22Rv1 (cell line): ENCODE results near the gene ACAD9.

Experiments
- H3K27ac ChIP-seq: fragments of 450-650 bp; 2 replicates; pipeline ENCODE4 v1.5.1; 2017
- ZFX ChIP-seq: fragments of 450-650 bp; IDR thresholded peaks from 2 replicates; pipeline ENCODE4 v1.6.1; 2017; ENCODE audit warnings: antibody characterized with exemption, borderline replicate concordance
- TF ChIP-seq, protein P1 (sequence below): fragments of 450-650 bp; IDR thresholded peaks from 2 replicates; pipeline ENCODE4 v1.5.1; 2017; ENCODE audit warnings: mild to moderate bottlenecking

ACAD9 gene

DNA sequence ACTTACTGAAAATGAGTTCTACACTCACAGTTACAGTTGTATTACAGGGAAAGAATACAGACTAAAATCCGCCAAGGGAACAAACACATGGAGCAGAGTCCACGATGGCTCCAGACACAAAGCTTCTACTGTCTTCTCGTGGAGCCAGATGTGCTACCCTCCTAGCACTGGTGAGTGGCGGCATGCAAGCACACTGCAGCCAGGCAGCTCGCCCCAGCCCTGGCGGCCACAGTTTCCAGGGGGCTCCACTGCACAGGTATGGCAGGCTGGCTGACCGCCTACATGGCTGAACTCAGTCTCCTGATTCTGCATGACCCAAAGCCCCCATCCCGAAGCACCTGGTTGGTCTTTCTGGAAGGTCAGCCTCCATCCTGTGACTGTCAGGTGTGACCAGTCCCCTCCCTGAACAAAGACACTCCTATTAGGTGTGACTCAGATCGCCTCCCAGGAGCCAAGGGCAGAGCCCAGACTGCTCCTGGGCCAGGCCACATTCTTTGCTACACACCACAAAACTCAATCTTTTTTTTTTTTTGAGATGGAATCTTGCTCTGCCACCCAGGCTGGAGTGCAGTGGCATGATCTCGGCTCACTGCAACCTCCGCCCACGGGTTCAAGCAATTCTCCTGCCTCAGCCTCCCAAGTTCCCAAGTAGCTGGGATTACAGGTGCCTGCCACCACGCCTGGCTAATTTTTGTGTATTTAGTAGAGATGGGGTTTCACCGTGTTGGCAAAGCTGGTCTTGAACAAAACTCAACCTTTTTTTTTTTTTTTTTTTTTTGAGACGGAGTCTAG, 62.9 kb downstream of the ACAD9 start:
- H3K27ac ChIP-seq = no peak overlapping the region
- TF ChIP-seq ZFX = no peak
- TF ChIP-seq, protein P1, sequence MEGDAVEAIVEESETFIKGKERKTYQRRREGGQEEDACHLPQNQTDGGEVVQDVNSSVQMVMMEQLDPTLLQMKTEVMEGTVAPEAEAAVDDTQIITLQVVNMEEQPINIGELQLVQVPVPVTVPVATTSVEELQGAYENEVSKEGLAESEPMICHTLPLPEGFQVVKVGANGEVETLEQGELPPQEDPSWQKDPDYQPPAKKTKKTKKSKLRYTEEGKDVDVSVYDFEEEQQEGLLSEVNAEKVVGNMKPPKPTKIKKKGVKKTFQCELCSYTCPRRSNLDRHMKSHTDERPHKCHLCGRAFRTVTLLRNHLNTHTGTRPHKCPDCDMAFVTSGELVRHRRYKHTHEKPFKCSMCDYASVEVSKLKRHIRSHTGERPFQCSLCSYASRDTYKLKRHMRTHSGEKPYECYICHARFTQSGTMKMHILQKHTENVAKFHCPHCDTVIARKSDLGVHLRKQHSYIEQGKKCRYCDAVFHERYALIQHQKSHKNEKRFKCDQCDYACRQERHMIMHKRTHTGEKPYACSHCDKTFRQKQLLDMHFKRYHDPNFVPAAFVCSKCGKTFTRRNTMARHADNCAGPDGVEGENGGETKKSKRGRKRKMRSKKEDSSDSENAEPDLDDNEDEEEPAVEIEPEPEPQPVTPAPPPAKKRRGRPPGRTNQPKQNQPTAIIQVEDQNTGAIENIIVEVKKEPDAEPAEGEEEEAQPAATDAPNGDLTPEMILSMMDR = no peak

DNA sequence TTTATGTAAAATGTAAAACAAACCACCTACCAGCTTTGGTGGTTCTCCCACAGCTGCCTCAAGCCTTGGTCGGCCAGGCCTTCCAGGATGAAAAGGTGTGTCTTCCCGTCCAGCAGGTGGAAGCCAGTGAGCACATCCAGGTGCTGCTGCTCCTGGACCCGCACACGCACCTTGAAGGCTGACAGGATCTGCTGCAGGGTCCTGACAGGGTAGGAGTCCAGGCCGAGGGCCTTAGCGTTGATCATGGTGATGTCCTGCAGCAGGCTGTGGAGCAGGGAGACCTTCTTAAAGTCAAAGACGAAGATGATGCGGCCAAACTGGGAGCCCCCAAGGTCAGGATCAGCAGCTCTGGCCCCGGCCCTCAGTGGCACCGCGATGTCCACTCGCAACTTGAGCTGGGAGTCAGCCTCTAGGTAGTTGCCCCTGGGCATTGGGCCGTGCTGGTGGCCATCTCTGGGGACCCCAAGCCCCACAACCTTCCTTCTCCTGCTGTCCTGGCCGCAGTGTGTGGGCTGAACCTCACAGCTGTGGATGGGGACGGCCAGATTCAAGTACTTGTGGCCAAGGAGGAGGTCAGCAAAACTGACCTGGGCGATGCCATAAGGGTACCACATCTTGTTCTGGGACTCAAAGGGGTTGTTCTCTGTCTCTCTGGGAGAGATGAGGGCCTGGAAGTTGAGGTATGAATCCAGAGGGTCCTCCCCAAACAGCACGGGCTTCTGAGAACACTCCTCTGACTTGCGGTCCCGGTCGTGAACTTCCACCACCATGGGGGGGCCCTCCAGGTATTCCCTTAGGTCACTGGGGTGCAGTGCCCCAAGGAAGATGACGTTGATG, 65.8 kb downstream of the ACAD9 start:
- no peak overlapping the region for H3K27ac ChIP-seq
- TF ChIP-seq, protein P1 = no peak
- TF ChIP-seq ZFX = no peak

DNA sequence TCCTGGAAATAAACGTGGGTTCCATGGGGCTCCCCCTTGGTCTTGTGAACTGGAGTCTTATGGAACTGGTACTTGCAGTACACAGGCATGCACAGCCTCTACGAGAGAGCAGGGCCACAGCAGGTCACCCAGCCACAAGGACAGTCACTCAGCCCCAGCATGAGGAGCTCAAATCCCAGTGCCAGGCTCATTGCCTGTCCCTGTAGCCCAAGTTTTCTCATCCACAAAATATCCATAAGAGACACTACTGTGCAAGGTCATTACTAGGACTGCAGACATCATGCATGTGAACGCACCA, 66.4 kb downstream of the ACAD9 start:
- TF ChIP-seq ZFX = no peak
- TF ChIP-seq, protein P1 = no peak
- no peak overlapping the region for H3K27ac ChIP-seq

DNA sequence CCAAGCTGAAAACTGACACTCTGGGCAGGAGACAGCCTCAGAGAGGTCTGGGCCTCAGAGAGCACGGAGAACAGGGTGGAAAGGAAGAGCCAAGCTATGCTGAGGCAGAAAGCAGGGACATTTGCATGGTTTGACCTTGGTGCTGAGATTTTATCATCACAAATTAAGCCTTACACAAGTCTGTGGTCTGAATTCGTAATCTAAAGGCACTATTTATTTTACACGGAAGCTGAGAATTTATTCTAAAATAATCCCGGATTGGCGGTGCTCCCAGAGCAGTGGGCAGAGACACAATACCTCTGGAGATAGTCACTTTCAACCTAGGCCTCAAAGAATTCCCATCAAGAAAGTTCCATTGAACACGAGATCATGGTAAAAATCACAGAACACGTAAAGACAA, 67.0 kb downstream of the ACAD9 start:
- no peak for TF ChIP-seq ZFX
- TF ChIP-seq, protein P1 = no peak
- H3K27ac ChIP-seq = no peak overlapping the region

DNA sequence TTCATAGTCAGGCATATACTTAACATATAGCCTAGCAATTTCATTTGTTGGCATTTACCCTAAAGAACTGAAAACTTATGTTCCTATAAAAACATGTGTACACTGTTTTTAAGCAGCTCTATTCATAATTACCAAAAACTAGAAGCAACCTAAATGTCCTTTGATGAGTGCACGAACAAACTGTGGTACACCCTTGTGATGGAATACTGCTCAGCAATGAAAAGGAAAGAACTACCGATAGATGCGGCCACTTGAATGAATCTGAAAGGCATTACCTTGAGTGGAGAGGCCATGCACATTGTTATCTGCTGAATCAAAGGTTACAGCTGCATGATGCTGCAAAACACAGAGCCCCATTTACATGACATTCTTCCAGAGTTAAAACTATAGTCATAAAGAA, 69.7 kb downstream of the ACAD9 start:
- no peak overlapping the region for H3K27ac ChIP-seq
- TF ChIP-seq, protein P1 = no peak
- no peak for TF ChIP-seq ZFX

DNA sequence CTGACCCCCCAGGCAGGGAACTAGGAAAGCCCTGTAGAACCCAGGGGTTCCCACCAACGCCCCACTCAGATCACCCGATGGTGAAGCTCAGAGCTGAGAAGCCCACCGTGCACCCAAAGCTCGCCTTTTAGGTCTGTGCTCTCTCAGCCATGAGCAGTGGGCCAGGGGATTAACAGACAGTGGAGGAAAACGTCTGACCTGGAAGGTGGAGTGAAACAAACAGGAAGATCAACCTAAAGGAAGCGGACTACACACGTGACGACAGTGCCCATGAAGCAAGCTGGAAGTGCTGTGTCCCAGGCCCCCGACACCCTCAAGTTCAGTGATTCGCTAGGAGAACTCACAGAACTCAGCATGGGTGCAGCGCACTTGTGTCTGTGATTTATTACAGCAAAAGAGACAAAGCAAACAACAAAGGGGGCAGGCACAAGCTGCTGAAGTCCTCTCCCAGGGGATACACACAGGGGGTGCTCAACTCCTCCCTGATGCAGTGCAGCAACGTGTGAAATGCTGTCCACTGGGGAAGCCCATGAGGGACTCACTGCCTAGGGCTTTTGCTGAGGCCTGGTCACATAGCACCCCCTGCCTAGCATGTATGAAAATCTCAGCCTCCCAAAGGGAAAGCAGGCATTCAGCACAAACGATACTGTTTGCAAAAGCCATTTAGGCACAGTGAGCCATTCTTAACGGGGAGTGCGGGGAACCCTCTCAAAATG, 71.0 kb downstream of the ACAD9 start:
- no peak overlapping the region for H3K27ac ChIP-seq
- no peak for TF ChIP-seq ZFX
- TF ChIP-seq, protein P1 = no peak
